Measurements from ENCODE around the gene DCUN1D1.

GRCh38 chr3:182905623-182906022, 74.7 kb downstream of the DCUN1D1 start:
- TF ChIP-seq CTCF (IDR thresholded peaks at IDR 0.05) (no peak), EP300 (IDR thresholded peaks at IDR 0.05) (no peak)

All from tibial nerve (tissue), 4 donors.